A673 (cell line): ENCODE results near the gene PDGFC. TPM values are rescaled to one million over a fixed set of nuclear protein-coding genes. Genes with fewer than 3 reads are reported as not detected.

Source experiments
- BruUV-seq: library from RNA; stranded (reverse); fragments of 400-500 nt; replicated peaks from 2 replicates; lab custom pipeline; 2021; lab: Mats Ljungman, UMichigan
- CTCF ChIA-PET: fragments of 300-600 bp; sonication (Branson Sonifier 250); formaldehyde crosslinking; loops from one replicate; lab custom pipeline; 2022; ENCODE audit warnings: antibody characterized with exemption; lab: Charles Lee
- POLR2A ChIA-PET: fragments of 300-600 bp; sonication (Branson Sonifier 250); formaldehyde crosslinking; loops from one replicate; lab custom pipeline; 2022; ENCODE audit warnings: antibody characterized with exemption; ENCODE audit not compliant: low non-redundant PET; lab: Charles Lee
- DNase-seq: peaks from one replicate; pipeline ENCODE4 v3.0.0-alpha.2; 2015; ENCODE audit warnings: low spot score
- H3K27ac ChIP-seq: fragments of 200-600 bp; sonication (generic); 2 replicates; pipeline ENCODE4 v1.5.1; 2016; ENCODE audit warnings: mixed run types, low read depth, mild to moderate bottlenecking, mixed read lengths, antibody characterized with exemption, low read length; ENCODE audit not compliant: poor library complexity, severe bottlenecking
- H3K27me3 ChIP-seq: fragments of 200-600 bp; sonication (generic); replicated peaks from 2 replicates; pipeline ENCODE4 v1.6.1; 2017; ENCODE audit warnings: mixed run types, low read depth, mild to moderate bottlenecking, mixed read lengths, antibody characterized with exemption, low read length; ENCODE audit not compliant: insufficient read depth, poor library complexity
- H3K36me3 ChIP-seq: fragments of 200-600 bp; sonication (generic); 2 replicates; pipeline ENCODE4 v1.6.1; 2016; ENCODE audit warnings: mixed run types, mild to moderate bottlenecking, mixed read lengths, antibody characterized with exemption, low read length; ENCODE audit not compliant: insufficient read depth, poor library complexity, severe bottlenecking
- H3K4me1 ChIP-seq: fragments of 200-600 bp; sonication (generic); 2 replicates; pipeline ENCODE4 v1.6.1; 2017; ENCODE audit warnings: mixed run types, mild to moderate bottlenecking, mixed read lengths, antibody characterized with exemption, low read length; ENCODE audit not compliant: insufficient read depth, poor library complexity, severe bottlenecking
- H3K4me3 ChIP-seq: fragments of 200-600 bp; sonication (generic); 2 replicates; pipeline ENCODE4 v1.5.1; 2016; ENCODE audit warnings: low read depth, mixed run types, mild to moderate bottlenecking, mixed read lengths, low read length; ENCODE audit not compliant: poor library complexity, severe bottlenecking
- H3K9me3 ChIP-seq: fragments of 200-600 bp; sonication (generic); 2 replicates; pipeline ENCODE4 v1.6.1; 2016; ENCODE audit warnings: mixed run types, low read depth, mild to moderate bottlenecking, mixed read lengths, antibody characterized with exemption, low read length; ENCODE audit not compliant: poor library complexity, severe bottlenecking
- EZH2 ChIP-seq: fragments of 200-600 bp; sonication (generic); IDR thresholded peaks from 2 replicates; pipeline ENCODE4 v1.6.1; 2017; ENCODE audit warnings: borderline replicate concordance, low read depth, mild to moderate bottlenecking, mixed read lengths, antibody characterized with exemption, low read length; ENCODE audit not compliant: poor library complexity, severe bottlenecking
- intact Hi-C: fragments of 100-400 bp; cut with micrococcal nuclease; formaldehyde crosslinking; loops from one replicate; pipeline ENCODE4 v1.10.0; 2022; ENCODE audit not compliant: unreplicated experiment
- total RNA-seq: library from RNA; stranded (reverse); gene quantifications from 2 replicates; pipeline ENCODE4 v1.2.3, GENCODE V29; 2021
- TF ChIP-seq, protein P1 (sequence below): fragments of 300-800, 200-600 bp; sonication (generic); conservative IDR thresholded peaks from 2 replicates; pipeline ENCODE4 v1.5.1; 2017; ENCODE audit warnings: low read depth, mild to moderate bottlenecking, antibody characterized with exemption, low read length, moderate library complexity, mixed read lengths

PDGFC gene
- total RNA-seq, 1 experiment from 2014 or later, result 28.0 TPM

DNA sequence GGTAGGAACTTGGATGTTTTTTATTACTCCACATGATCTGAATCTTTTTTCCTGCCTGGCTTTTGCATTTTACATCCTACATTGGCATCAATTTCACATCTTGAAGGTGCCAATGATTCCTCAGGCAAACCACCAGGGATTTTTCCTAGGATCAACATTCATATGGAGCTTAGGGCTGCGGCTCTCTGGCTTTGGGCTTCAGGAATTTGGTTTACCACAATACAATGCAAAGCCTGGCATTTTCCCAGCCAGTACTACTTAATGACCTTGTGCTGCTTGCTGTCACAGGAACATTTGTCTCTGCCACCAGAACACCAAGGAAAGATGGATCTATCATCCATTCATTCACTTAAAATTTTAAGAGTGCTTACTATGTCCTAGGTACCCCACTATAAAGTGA is 180.7 kb downstream of the PDGFC start:
- TF ChIP-seq, protein P1, sequence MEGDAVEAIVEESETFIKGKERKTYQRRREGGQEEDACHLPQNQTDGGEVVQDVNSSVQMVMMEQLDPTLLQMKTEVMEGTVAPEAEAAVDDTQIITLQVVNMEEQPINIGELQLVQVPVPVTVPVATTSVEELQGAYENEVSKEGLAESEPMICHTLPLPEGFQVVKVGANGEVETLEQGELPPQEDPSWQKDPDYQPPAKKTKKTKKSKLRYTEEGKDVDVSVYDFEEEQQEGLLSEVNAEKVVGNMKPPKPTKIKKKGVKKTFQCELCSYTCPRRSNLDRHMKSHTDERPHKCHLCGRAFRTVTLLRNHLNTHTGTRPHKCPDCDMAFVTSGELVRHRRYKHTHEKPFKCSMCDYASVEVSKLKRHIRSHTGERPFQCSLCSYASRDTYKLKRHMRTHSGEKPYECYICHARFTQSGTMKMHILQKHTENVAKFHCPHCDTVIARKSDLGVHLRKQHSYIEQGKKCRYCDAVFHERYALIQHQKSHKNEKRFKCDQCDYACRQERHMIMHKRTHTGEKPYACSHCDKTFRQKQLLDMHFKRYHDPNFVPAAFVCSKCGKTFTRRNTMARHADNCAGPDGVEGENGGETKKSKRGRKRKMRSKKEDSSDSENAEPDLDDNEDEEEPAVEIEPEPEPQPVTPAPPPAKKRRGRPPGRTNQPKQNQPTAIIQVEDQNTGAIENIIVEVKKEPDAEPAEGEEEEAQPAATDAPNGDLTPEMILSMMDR, result no peak
- no peak for TF ChIP-seq EZH2
- H3K9me3 ChIP-seq, result no peaks in the 10 kb centered on the region
- CTCF ChIA-PET, result no interaction called here
- H3K27me3 ChIP-seq, result no peaks in the 10 kb centered on the region
- H3K36me3 ChIP-seq, result no peaks in the 10 kb centered on the region
- peaks cover 16% of the 10 kb centered on the region for H3K4me1 ChIP-seq
- no peak overlapping the region for H3K4me3 ChIP-seq
- intact Hi-C loops, result no loop called here
- POLR2A ChIA-PET, result no interaction called here
- no TSS peak for BruUV-seq
- H3K27ac ChIP-seq, result no peak overlapping the region
- peak; percentile 49 for DNase-seq

DNA sequence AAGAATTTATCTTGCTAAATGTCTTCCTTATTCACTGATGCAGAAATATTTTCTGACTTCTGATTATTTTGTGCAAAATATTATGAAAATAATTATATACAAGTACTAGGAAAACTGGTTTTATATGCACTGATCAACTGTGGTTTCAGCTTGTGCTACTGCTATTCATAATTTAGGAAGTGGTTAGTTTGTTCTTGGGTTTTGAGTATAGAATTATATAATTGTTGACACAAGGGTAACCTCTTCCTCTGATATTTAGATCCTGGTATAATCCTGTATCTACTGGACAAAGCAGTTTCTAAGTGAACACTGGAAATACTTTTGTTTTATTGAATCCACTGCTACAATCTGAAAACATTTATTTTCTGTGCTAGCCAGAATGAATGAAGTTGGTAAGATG is 182.8 kb downstream of the PDGFC start:
- no peak for DNase-seq
- Histone ChIP-seq H3K9me3 (no peaks in the 10 kb centered on the region), H3K4me1 (peaks cover 6% of the 10 kb centered on the region), H3K36me3 (no peaks in the 10 kb centered on the region), H3K4me3 (no peak overlapping the region), H3K27me3 (no peaks in the 10 kb centered on the region), H3K27ac (no peak overlapping the region)
- BruUV-seq, result no TSS peak
- POLR2A ChIA-PET, result no interaction called here
- intact Hi-C loops, result no loop called here
- CTCF ChIA-PET, result no interaction called here
- TF ChIP-seq EZH2, result no peak
- TF ChIP-seq, protein P1, result no peak

DNA sequence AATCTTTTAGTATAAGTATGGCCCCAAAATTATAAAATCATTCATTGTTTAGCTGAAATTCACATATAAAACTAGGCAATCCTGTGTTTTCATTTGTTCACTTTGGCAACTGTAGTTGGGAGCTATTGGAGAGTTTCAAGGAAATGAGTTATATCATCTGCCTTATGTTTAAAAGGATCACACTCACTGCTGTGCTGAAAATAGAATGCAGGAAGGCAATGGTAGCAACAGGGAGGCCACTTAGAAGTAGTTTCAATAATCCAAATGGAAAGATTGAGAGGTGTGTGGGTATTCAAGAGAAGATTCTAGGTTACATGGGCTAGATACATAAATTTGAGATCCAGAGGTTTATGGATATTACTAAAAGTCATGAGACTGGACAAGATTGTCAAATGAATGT is 184.9 kb downstream of the PDGFC start:
- Histone ChIP-seq H3K9me3 (no peaks in the 10 kb centered on the region), H3K4me1 (peaks cover 6% of the 10 kb centered on the region), H3K27ac (no peak overlapping the region), H3K36me3 (no peaks in the 10 kb centered on the region), H3K4me3 (no peak overlapping the region), H3K27me3 (no peaks in the 10 kb centered on the region)
- CTCF ChIA-PET, result no interaction called here
- no TSS peak for BruUV-seq
- DNase-seq, result no peak
- intact Hi-C loops, result no loop called here
- POLR2A ChIA-PET, result no interaction called here
- TF ChIP-seq, protein P1, result no peak
- no peak for TF ChIP-seq EZH2
